ENCODE measurements around the gene CLCN1.

- TF ChIP-seq CTCF (IDR thresholded peaks at IDR 0.05) (no peak), ZFX (IDR thresholded peaks at IDR 0.05; ENCODE audit: borderline replicate concordance) (no peak)
Observed at GRCh38 chr7:143395187-143396149, 79.6 kb downstream of the CLCN1 start.

Measured in 22Rv1 (cell line).